ENCODE results near the gene SMIM28.
A peak's percentile ranks its signal among the peaks of the same experiment; 100 is the strongest.

SMIM28 gene

GRCh38 chr6:138374230-138374629 lies 3.5 kb upstream of the SMIM28 start:
- DNase-seq (ENCODE audit: low read depth in 2 of 2) = no peak

- no peak for DNase-seq (ENCODE audit: low read depth in 2 of 2)
Measured at GRCh38 chr6:138374815-138375214, 2.9 kb upstream of the SMIM28 start.

GRCh38 chr6:138377042-138377441 lies 663 bp upstream of the SMIM28 start:
- no peak for DNase-seq (ENCODE audit: low read depth in 2 of 2)

- no peak for DNase-seq (ENCODE audit: low read depth in 2 of 2)
Measured at GRCh38 chr6:138378463-138378862, 758 bp downstream of the SMIM28 start.

- DNase-seq (ENCODE audit: low read depth in 2 of 2) = no peak
Measured at GRCh38 chr6:138382498-138383265, 5.0 kb downstream of the SMIM28 start.

GRCh38 chr6:138383776-138384175 lies 6.1 kb downstream of the SMIM28 start:
- DNase-seq (ENCODE audit: low read depth in 2 of 2) = no peak

DNA sequence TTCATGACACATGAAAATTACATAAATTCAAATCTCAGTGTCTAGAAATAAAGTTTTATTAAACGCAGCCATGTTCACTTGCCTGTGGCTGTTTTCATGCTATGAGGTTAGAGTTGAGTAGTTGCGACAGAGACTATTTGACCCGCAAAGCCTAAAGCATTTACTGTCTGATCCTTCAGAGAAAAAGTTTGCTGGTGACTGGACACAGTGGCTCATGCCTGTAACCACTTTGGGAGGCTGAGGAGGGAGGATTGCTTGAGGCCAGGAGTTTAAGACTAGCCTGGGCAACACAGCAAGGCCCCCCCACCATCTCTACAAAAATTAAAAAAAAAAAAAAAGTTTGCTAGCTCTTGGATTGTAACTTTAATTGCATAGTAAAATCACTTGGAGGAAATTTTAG lies 9.2 kb downstream of the SMIM28 start:
- DNase-seq (ENCODE audit: low read depth in 2 of 2) = no peak

DNA sequence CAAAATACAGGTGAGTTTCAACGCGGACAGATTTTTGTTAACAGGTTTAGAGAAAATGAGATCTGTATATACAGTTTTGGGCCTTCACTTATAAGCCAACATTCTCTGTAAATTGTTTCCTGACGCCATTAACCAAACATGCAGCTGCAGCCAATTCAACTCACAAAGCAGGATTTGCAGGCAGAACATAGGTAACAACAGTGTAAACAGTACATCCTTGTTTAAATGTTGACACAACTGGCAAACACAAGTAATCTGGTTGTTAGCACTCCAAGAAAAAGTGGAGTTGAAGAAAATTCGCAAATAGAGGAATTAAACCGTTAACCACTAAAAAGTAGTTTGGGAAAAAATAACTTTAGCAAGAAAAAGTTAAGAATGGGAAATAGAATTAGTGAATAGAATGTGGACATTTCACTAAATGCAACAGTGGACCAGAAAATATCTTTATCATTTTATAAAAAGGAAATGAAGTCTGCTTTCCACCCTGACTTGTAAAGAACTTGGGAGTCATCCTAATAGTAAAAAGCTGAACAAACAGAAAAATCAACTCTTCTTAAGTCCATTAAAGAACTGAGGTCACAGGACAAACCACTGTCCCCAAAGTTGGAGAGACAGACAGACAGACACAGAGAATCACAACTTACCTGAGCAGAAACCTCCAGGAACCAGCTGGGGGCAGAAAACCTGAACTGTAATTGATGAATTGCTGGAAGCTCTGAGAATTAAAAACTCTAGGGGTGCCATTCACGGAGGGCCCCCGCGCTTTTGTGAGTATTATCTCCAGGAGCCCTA lies 10.1 kb downstream of the SMIM28 start:
- no peak for DNase-seq (ENCODE audit: low read depth in 2 of 2)

- no peak for DNase-seq (ENCODE audit: low read depth in 2 of 2)
Measured at GRCh38 chr6:138389551-138389950, 11.8 kb downstream of the SMIM28 start.

GRCh38 chr6:138393871-138394783 lies 16.4 kb downstream of the SMIM28 start:
- DNase-seq (ENCODE audit: low read depth in 2 of 2) = no peak

DNA sequence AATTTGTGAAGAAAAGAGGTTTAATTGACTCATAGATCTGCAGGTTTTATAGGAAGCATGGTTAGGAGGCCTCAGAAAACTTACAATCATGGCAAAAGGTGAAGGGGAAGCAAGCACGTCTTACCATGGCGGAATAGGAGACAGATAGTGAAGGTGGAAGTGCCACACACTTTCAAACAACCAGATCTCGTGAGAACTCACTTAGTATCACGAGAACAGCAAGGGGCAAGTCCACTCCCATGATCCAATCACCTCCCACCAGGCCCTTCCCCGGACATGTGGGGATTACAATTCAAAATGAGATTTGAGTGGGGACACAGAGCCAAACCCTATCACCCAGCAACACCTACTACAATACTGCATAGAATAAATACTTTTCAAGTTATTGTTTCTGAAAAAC lies 19.0 kb downstream of the SMIM28 start:
- DNase-seq (ENCODE audit: low read depth in 2 of 2) = no peak

GRCh38 chr6:138397128-138398122 lies 19.7 kb downstream of the SMIM28 start:
- DNase-seq (ENCODE audit: low read depth in 2 of 2) = no peak

DNA sequence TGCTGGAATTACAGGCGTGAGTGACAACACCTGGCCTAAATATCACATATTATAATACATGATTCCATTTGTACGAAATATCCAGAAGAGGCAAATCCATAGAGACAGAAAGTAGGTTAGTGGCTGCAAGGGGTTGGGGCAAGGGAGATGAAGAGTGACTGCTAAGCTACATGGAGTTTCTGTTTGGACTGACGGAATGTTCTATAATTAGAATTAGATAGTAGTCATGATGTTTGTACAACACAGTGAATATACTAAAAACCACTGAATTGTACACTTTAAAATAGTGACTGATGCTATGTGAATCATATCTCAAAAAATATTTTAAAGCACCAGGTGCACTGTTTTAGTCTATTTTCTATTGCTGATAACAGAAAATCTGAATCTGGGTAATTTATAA lies 22.6 kb downstream of the SMIM28 start:
- DNase-seq (ENCODE audit: low read depth in 2 of 2) = no peak

DNA sequence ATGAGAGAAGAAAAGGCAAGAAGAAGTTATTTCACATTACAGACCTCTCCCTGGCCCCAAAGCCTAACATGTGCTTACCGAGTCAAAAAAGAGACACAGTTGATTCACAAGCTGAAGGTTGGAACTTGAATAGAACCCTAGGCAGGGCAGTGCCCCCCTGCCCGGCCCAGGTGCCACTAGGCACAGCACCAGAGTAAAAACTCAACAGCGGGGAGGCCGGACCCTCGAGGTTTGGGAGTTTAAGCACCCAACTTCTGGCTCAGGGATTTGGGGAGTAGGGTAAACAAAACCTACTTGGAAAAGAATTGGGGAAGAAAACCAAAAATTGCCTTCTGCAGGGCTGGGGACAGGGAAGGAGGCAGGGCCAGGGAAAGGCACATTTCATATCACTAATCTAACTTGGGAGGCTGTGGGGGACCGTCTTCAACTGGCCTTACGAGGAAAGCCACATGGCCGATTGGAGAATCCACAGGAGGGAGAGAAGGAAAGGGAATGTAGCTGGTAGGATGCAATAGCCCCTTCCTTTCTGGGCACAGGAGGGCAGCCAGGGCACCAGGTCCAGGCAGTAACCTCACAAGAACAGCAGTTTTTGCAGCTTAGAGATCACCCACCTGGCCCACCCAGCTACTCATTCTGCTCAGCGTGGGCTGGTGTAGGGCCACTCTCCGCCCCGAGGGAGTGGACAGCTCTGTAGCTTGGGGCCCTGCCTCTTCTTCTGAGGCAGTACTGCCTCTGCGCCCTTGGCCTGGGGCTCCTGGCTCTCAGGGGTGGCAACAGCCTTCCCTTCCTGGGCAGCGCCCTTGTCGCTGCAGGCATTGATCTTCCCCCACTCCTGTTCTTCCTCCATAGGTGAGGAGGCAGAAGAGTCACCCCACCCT lies 24.5 kb downstream of the SMIM28 start:
- DNase-seq (ENCODE audit: low read depth in 2 of 2) = no peak

DNA sequence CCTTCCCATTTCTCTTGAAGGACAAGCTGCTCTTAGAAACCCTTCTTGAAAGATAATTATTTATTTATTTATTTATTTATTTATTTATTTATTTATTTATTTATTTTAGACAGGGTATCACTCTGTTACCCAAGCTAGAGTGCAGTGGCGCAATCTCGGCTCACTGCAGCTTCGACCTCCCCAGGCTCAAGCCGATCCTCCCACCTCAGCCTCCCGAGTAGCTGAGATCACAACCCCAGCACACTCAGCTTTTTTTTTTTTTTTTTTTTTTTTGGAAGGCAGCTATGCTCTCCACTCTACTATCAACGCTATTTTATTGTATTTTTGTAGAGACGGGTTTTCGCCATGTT lies 25.1 kb downstream of the SMIM28 start:
- DNase-seq (ENCODE audit: low read depth in 2 of 2) = no peak

DNA sequence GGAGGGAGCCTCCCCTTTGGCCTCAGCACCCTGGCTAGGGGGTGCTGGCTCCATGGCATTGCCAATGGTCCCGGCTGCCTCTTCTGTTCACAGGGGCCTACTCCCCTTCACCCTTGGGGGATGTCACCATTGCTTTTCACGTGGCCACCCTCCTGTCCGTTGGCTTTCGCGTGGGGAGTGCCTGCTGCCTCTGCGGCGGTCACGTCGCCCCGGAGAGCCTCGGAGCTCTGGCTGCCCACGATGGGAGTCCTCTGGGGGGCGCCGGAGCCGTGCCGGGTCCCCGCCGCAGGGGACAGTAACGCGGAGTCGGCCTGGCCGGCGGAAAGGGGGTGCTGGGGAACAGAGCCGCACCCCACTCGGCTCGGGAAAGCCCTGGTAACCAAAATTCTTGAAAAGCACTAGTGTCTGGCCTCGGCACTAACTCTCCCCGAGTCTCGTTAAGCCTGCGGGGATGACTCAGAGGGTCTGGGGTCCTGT lies 25.7 kb downstream of the SMIM28 start:
- DNase-seq (ENCODE audit: low read depth in 2 of 2) = no peak

- peak; percentile 62 to 87 for DNase-seq (ENCODE audit: low read depth in 2 of 2)
Measured at GRCh38 chr6:138403801-138404665, 26.3 kb downstream of the SMIM28 start, which contains the start of gene HEBP2. TSS of gene HEBP2 (plus strand) at chr6:138404223. CDS start at chr6:138404496, 273 bp downstream.

DNA sequence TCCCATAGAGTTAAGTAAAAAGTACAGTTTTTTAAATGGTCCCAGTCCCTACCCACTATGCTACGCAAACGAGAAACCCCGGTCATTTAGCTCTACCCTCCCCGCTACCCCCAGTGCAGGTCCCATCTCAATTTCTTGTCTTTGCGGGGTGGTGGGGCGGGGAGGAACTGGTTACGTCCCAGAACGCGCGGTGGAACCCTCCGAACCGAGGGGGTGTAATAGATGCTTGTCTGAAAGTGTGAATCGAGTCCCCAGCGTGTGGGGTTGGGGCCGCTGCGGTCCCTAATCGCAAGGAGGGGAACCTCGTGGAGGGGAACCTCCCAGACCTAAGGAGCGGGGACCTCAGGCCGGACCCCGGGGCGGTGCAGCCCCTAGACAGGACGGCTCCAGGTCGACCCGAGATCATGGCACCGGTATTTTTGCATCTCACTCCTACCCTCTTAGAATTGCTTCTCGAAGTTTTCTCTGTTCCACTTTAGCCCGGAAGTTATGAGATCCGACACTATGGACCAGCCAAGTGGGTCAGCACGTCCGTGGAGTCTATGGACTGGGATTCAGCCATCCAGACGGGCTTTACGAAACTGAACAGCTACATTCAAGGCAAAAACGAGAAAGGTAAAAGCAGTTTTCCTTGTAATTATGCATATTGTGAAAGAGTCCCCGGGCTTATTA lies 27.1 kb downstream of the SMIM28 start:
- no peak for DNase-seq (ENCODE audit: low read depth in 2 of 2)
